Fibroblast of lung (primary cell): ENCODE data around the gene TUT7. TPM values are rescaled to one million over a fixed set of nuclear protein-coding genes. Genes with fewer than 3 reads are reported as not detected.

ENCODE experiments used
- DNase-seq, 2 donors: peaks; one replicate each; pipeline versions ENCODE4 v3.0.0 to v3.0.0-alpha.2; 2010; ENCODE audit warnings: low read depth in 2 of 2
- H2AFZ ChIP-seq: 2 replicates; pipeline ENCODE4 v1.5.1; 2012; ENCODE audit warnings: low read length, control low read depth, inconsistent platforms
- H3K27ac ChIP-seq: 2 replicates; pipeline ENCODE4 v1.5.1; 2011; ENCODE audit warnings: low read length, control low read depth; ENCODE audit not compliant: insufficient read depth
- H3K27me3 ChIP-seq: 2 replicates; pipeline ENCODE4 v1.5.1; 2011; ENCODE audit warnings: mild to moderate bottlenecking, low read length; ENCODE audit not compliant: control insufficient read depth, insufficient read depth
- H3K36me3 ChIP-seq: 2 replicates; pipeline ENCODE4 v1.5.1; 2011; ENCODE audit warnings: low read length; ENCODE audit not compliant: control insufficient read depth, insufficient read depth
- H3K4me1 ChIP-seq: 2 replicates; pipeline ENCODE4 v1.5.1; 2011; ENCODE audit warnings: low read length; ENCODE audit not compliant: control insufficient read depth, insufficient read depth; ENCODE audit errors: extremely low read depth
- H3K4me2 ChIP-seq: 2 replicates; pipeline ENCODE4 v1.5.1; 2011; ENCODE audit warnings: low read length, control low read depth; ENCODE audit not compliant: insufficient read depth; ENCODE audit errors: extremely low read depth
- H3K4me3 ChIP-seq, 4 experiments: fragments of 200-600 bp in 1 of 4; sonication (generic) in 1 of 4; replicated peaks in 1 of 4; 2 replicates each; pipeline ENCODE4 v1.5.1; 2011 to 2016; ENCODE audit warnings: low read length in 4 of 4, low read depth in 3 of 4, mild to moderate bottlenecking in 3 of 4, control low read depth in 2 of 4, inconsistent platforms in 1 of 4, mixed read lengths in 1 of 4; ENCODE audit not compliant: insufficient read depth in 1 of 4; ENCODE audit errors: control extremely low read depth in 1 of 4
- H3K79me2 ChIP-seq: 2 replicates; pipeline ENCODE4 v1.5.1; 2012; ENCODE audit warnings: mild to moderate bottlenecking, low read length, inconsistent platforms; ENCODE audit not compliant: control insufficient read depth, insufficient read depth
- H3K9ac ChIP-seq: 2 replicates; pipeline ENCODE4 v1.5.1; 2011; ENCODE audit warnings: mild to moderate bottlenecking, low read length, control low read depth; ENCODE audit not compliant: insufficient read depth
- H3K9me3 ChIP-seq: 2 replicates; pipeline ENCODE4 v1.5.1; 2012; ENCODE audit warnings: low read depth, low read length; ENCODE audit not compliant: control insufficient read depth, insufficient read depth
- H4K20me1 ChIP-seq: 2 replicates; pipeline ENCODE4 v1.5.1; 2011; ENCODE audit warnings: low read length; ENCODE audit not compliant: control insufficient read depth, insufficient read depth; ENCODE audit errors: extremely low read depth
- CTCF ChIP-seq, 2 donors: IDR thresholded peaks in 1 of 2; conservative IDR thresholded peaks in 1 of 2; 1 replicate in 1 of 2; 2 replicates in 1 of 2; pipeline ENCODE4 v1.5.1; 2011 to 2012; ENCODE audit warnings: low read length in 2 of 2, control low read depth in 1 of 2, inconsistent platforms in 1 of 2, low read depth in 1 of 2, mild to moderate bottlenecking in 1 of 2
- EZH2 ChIP-seq: IDR thresholded peaks from 2 replicates; pipeline ENCODE4 v1.5.1; 2012; ENCODE audit warnings: low read length, control low read depth, mild to moderate bottlenecking; ENCODE audit errors: missing control alignments
- polyA plus RNA-seq, 2 donors: library from polyadenylated mRNA; depleted of rRNA in 1 of 2; stranded (reverse) in 1 of 2; unstranded in 1 of 2; fragments of >200 nt; gene quantifications; 2 replicates each; pipeline ENCODE4 v1.2.1, GENCODE V29; 2011 to 2012; ENCODE audit warnings: missing spikeins in 1 of 2
- total RNA-seq: library from RNA; depleted of rRNA; stranded (reverse); fragments of >200 nt; gene quantifications from 2 replicates; pipeline ENCODE4 v1.2.1, GENCODE V29; 2014

Gene TUT7
- total and polyA plus RNA-seq, 2 donors (not counting 1 experiment from before 2014, with no cell fraction given) = 31.8 to 36.3 TPM

- Histone ChIP-seq H3K9me3 (no peaks in the 10 kb centered on the region), H3K4me1 (no peaks in the 10 kb centered on the region), H3K27me3 (no peaks in the 10 kb centered on the region), H4K20me1 (no peaks in the 10 kb centered on the region), H3K79me2 (no peaks in the 10 kb centered on the region), H3K4me3 (no peak within 1 kb of the TSS), H3K36me3 (peaks cover 2% of the 10 kb centered on the region), H3K9ac (no peak within 1 kb of the TSS), H3K4me2 (no peak within 1 kb of the TSS), H3K27ac (no peak within 1 kb of the TSS), H2AFZ (no peak within 1 kb of the TSS)
- TF ChIP-seq CTCF (conservative IDR thresholded peaks at IDR 0.05 in 1 of 2, IDR thresholded peaks at IDR 0.05 in 1 of 2; ENCODE audit: low read depth in 1 of 2, low read length in 2 of 2) = no peak
- TF ChIP-seq EZH2 = no peak
- DNase-seq = no peak
Measured at GRCh38 chr9:86259557-86259956, 94.7 kb downstream of the TUT7 start, which contains the start of gene C9orf153. Gene C9orf153 (minus strand): TSS chr9:86259657. CDS start chr9:86229603, 30,054 bp downstream.

GRCh38 chr9:86257391-86257790 is 96.8 kb downstream of the TUT7 start:
- H2AFZ ChIP-seq = no peak overlapping the region
- H4K20me1 ChIP-seq = no peaks in the 10 kb centered on the region

GRCh38 chr9:86256653-86257052 is 97.6 kb downstream of the TUT7 start:
- DNase-seq = no peak
- no peaks in the 10 kb centered on the region for H3K79me2 ChIP-seq
- H3K4me2 ChIP-seq = no peak overlapping the region
- H4K20me1 ChIP-seq = no peaks in the 10 kb centered on the region
- H3K4me3 ChIP-seq = no peak overlapping the region
- no peaks in the 10 kb centered on the region for H3K9me3 ChIP-seq
- H3K36me3 ChIP-seq = no peaks in the 10 kb centered on the region
- no peaks in the 10 kb centered on the region for H3K4me1 ChIP-seq
- no peaks in the 10 kb centered on the region for H3K27me3 ChIP-seq
- no peak overlapping the region for H2AFZ ChIP-seq
- TF ChIP-seq CTCF (conservative IDR thresholded peaks at IDR 0.05 in 1 of 2, IDR thresholded peaks at IDR 0.05 in 1 of 2; ENCODE audit: low read depth in 1 of 2, low read length in 2 of 2) (no peak), EZH2 (no peak)
- no peak overlapping the region for H3K9ac ChIP-seq
- no peak overlapping the region for H3K27ac ChIP-seq

More at GRCh38 chr9:86257391-86257790, 96.8 kb downstream of the TUT7 start:
- H3K36me3 ChIP-seq = no peaks in the 10 kb centered on the region
- H3K9ac ChIP-seq = no peak overlapping the region
- H3K79me2 ChIP-seq = no peaks in the 10 kb centered on the region
- H3K27ac ChIP-seq = no peak overlapping the region
- DNase-seq = no peak
- H3K4me1 ChIP-seq = no peaks in the 10 kb centered on the region
- TF ChIP-seq EZH2 (no peak), CTCF (conservative IDR thresholded peaks at IDR 0.05 in 1 of 2, IDR thresholded peaks at IDR 0.05 in 1 of 2; ENCODE audit: low read depth in 1 of 2, low read length in 2 of 2) (no peak)
- H3K4me3 ChIP-seq = no peak overlapping the region
- H3K27me3 ChIP-seq = no peaks in the 10 kb centered on the region
- no peak overlapping the region for H3K4me2 ChIP-seq
- H3K9me3 ChIP-seq = no peaks in the 10 kb centered on the region
